NT2/D1 (cell line): ENCODE results near the gene USP31.

Experiments
- SUZ12 ChIP-seq: IDR thresholded peaks from 2 replicates; pipeline ENCODE4 v1.6.1; 2011; ENCODE audit not compliant: insufficient read length, insufficient read depth; ENCODE audit errors: extremely low read depth
- ZNF274 ChIP-seq: IDR thresholded peaks from 2 replicates; pipeline ENCODE4 v1.6.1; 2011; ENCODE audit warnings: mild to moderate bottlenecking, low read depth, low read length

- TF ChIP-seq SUZ12: no peak
- no peak for TF ChIP-seq ZNF274
These were observed 27.1 kb downstream of the USP31 start for GRCh38 chr16:23122144-23122543.
